Bronchial epithelial cell (primary cell): ENCODE results near the gene UBAC2. TPM values are rescaled to one million over a fixed set of nuclear protein-coding genes. Genes with fewer than 3 reads are reported as not detected.

Source experiments
- DNase-seq: peaks from one replicate; pipeline ENCODE4 v3.0.0-alpha.2; 2010; ENCODE audit warnings: low read depth
- FAIRE-seq: peaks from 2 replicates; lab custom pipeline; 2011; peaks lifted over from hg19 to GRCh38; lab: Jason Lieb, UNC
- H3K27me3 ChIP-seq: 2 replicates; pipeline ENCODE4 v1.5.1; 2011; ENCODE audit warnings: low read length; ENCODE audit not compliant: control insufficient read depth, insufficient read depth
- H3K36me3 ChIP-seq: 2 replicates; pipeline ENCODE4 v1.5.1; 2011; ENCODE audit warnings: low read length; ENCODE audit not compliant: control insufficient read depth, insufficient read depth
- H3K4me3 ChIP-seq: 2 replicates; pipeline ENCODE4 v1.5.1; 2011; ENCODE audit warnings: mild to moderate bottlenecking, low read depth, low read length, control low read depth
- CTCF ChIP-seq: IDR thresholded peaks from 2 replicates; pipeline ENCODE4 v1.5.1; 2011; ENCODE audit warnings: mild to moderate bottlenecking, moderate library complexity, low read length, control low read depth, inconsistent platforms; ENCODE audit not compliant: insufficient read depth, severe bottlenecking
- total RNA-seq: library from RNA; depleted of rRNA; stranded (reverse); fragments of >200 nt; gene quantifications from 2 replicates; pipeline ENCODE4 v1.2.1, GENCODE V29; 2014

UBAC2 gene
- total RNA-seq, 1 donor from 2014 or later, result 40.0 TPM

GRCh38 chr13:99276706-99277105, 76.1 kb downstream of the UBAC2 start:
- TF ChIP-seq CTCF, result no peak
- DNase-seq (no peak), FAIRE-seq (no peak)
- Histone ChIP-seq H3K4me3 (no peak overlapping the region), H3K27me3 (no peaks in the 10 kb centered on the region), H3K36me3 (peaks cover 1% of the 10 kb centered on the region)

GRCh38 chr13:99277629-99278028, 77.0 kb downstream of the UBAC2 start:
- peak; percentile 50 for DNase-seq
- no peaks in the 10 kb centered on the region for H3K27me3 ChIP-seq

GRCh38 chr13:99278200-99278599, 77.5 kb downstream of the UBAC2 start:
- DNase-seq (no peak), FAIRE-seq (no peak)
- TF ChIP-seq CTCF, result no peak
- Histone ChIP-seq H3K36me3 (peaks cover 1% of the 10 kb centered on the region), H3K4me3 (no peak overlapping the region), H3K27me3 (no peaks in the 10 kb centered on the region)

More at GRCh38 chr13:99277629-99278028, 77.0 kb downstream of the UBAC2 start:
- H3K36me3 ChIP-seq, result peaks cover 1% of the 10 kb centered on the region
- no peak for FAIRE-seq
- TF ChIP-seq CTCF, result no peak
- H3K4me3 ChIP-seq, result no peak overlapping the region

- no peak overlapping the region for H3K4me3 ChIP-seq
- FAIRE-seq (no peak), DNase-seq (no peak)
- H3K36me3 ChIP-seq, result peaks cover 1% of the 10 kb centered on the region
- no peaks in the 10 kb centered on the region for H3K27me3 ChIP-seq
- no peak for TF ChIP-seq CTCF
These were observed 78.2 kb downstream of the UBAC2 start for GRCh38 chr13:99278843-99279242.

- no peak for TF ChIP-seq CTCF
- no peaks in the 10 kb centered on the region for H3K27me3 ChIP-seq
- peaks cover 1% of the 10 kb centered on the region for H3K36me3 ChIP-seq
- DNase-seq (no peak), FAIRE-seq (no peak)
- no peak overlapping the region for H3K4me3 ChIP-seq
These were observed 79.0 kb downstream of the UBAC2 start for GRCh38 chr13:99279637-99280036.

- FAIRE-seq (no peak), DNase-seq (peak; percentile 47)
- Histone ChIP-seq H3K36me3 (peaks cover 1% of the 10 kb centered on the region), H3K27me3 (no peaks in the 10 kb centered on the region), H3K4me3 (no peak overlapping the region)
- TF ChIP-seq CTCF, result no peak
These were observed 79.5 kb downstream of the UBAC2 start for GRCh38 chr13:99280166-99280565.
